Spinal cord (tissue), 10 donors: ENCODE measurements around the gene TASP1. TPM values are rescaled to one million over a fixed set of nuclear protein-coding genes. Genes with fewer than 3 reads are reported as not detected.
A peak's percentile ranks its signal among the peaks of the same experiment; 100 is the strongest.

Source experiments
- DNase-seq, 6 donors: peaks; one replicate each; pipeline versions ENCODE4 v3.0.0 to v3.0.0-alpha.2; 2013 to 2015; ENCODE audit warnings: low spot score in 6 of 6, low read depth in 4 of 6
- H3K27ac ChIP-seq: one replicate; pipeline ENCODE4 v1.5.1; 2013; ENCODE audit warnings: low read depth, low read length, control low read depth
- H3K27me3 ChIP-seq: one replicate; pipeline ENCODE4 v1.6.1; 2013; ENCODE audit warnings: low read length; ENCODE audit not compliant: control insufficient read depth, insufficient read depth
- H3K36me3 ChIP-seq: one replicate; pipeline ENCODE4 v1.6.1; 2013; ENCODE audit warnings: low read length; ENCODE audit not compliant: control insufficient read depth, insufficient read depth
- H3K4me1 ChIP-seq: one replicate; pipeline ENCODE4 v1.6.1; 2013; ENCODE audit warnings: low read length; ENCODE audit not compliant: control insufficient read depth, insufficient read depth
- H3K4me3 ChIP-seq: one replicate; pipeline ENCODE4 v1.5.1; 2013; ENCODE audit warnings: low read depth, low read length, control low read depth
- H3K9me3 ChIP-seq: one replicate; pipeline ENCODE4 v1.6.1; 2013; ENCODE audit warnings: low read length; ENCODE audit not compliant: control insufficient read depth, insufficient read depth
- WGBS: methylation state at CpG from one replicate; pipeline ENCODE4 v1.1.5; 2013; ENCODE audit warnings: missing lambda C conversion rate; ENCODE audit not compliant: insufficient coverage; 5-methylcytosine and 5-hydroxymethylcytosine counted together
- polyA plus RNA-seq, 2 donors: library from polyadenylated mRNA; unstranded; fragments of 120-200 nt; gene quantifications; one replicate each; pipeline ENCODE4 v1.2.1, GENCODE V29; 2013; ENCODE audit not compliant: insufficient read length in 2 of 2
- total RNA-seq, 2 donors: library from RNA; depleted of rRNA in 1 of 2; stranded (reverse); fragments of 120-200 nt in 1 of 2; fragments of >200 nt in 1 of 2; gene quantifications; one replicate each; pipeline versions ENCODE4 v1.2.3 to v1.2.4, GENCODE V29; 2013 to 2014
- donor health status: healthy.

TASP1 gene
- total and polyA plus RNA-seq, 4 donors = 8.9 to 20.4 (median 14.5) TPM

GRCh38 chr20:13464702-13465101, 174.0 kb downstream of the TASP1 start:
- Histone ChIP-seq H3K27ac (no peak overlapping the region), H3K4me1 (no peaks in the 10 kb centered on the region), H3K9me3 (no peaks in the 10 kb centered on the region), H3K4me3 (no peak overlapping the region), H3K36me3 (no peaks in the 10 kb centered on the region), H3K27me3 (no peaks in the 10 kb centered on the region)
- no peak for DNase-seq
- no CpG with 5 or more reads among the region's 3 CpGs for WGBS

- Histone ChIP-seq H3K9me3 (no peaks in the 10 kb centered on the region), H3K4me1 (no peaks in the 10 kb centered on the region), H3K27ac (no peak overlapping the region), H3K4me3 (no peak overlapping the region), H3K27me3 (no peaks in the 10 kb centered on the region), H3K36me3 (no peaks in the 10 kb centered on the region)
- WGBS = 50% methylated on average over 1 of the region's 2 CpGs
- no peak for DNase-seq
Observed at GRCh38 chr20:13461849-13462458, 176.8 kb downstream of the TASP1 start.

DNA sequence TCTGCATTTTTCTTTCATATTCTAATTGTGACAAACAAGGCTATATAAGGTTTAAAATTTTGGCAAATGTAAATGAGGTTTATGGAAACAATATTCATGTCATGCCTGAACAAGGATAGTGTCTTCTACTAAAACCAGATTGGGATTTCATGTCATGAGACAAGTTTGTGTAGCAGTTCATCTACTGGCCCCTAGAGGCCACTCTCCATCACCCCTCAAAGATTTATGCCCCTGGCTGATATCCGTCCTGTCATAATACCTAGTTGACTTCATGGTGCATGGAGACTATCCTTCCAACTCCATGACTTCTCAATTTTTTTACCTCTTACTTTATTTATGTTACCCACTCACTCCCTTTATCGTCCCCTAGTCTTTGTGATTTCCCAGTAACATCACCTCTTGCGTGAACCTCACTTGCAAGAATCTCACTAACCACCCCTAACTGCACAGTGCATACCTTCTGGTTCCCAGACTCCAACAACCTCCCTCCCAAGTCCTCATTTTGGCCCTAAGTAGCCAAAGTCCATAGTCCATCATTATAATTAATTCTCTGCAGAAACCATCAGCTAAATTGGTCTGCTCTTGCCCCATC, 179.8 kb downstream of the TASP1 start:
- Histone ChIP-seq H3K4me1 (no peaks in the 10 kb centered on the region), H3K36me3 (no peaks in the 10 kb centered on the region), H3K27ac (no peak overlapping the region), H3K4me3 (no peak overlapping the region), H3K27me3 (no peaks in the 10 kb centered on the region), H3K9me3 (no peaks in the 10 kb centered on the region)
- DNase-seq = no peak
- 96% methylated on average over 3 of the region's 3 CpGs for WGBS

GRCh38 chr20:13457487-13457886, 181.2 kb downstream of the TASP1 start:
- Histone ChIP-seq H3K4me3 (no peak overlapping the region), H3K27me3 (no peaks in the 10 kb centered on the region), H3K4me1 (no peaks in the 10 kb centered on the region), H3K9me3 (no peaks in the 10 kb centered on the region), H3K27ac (no peak overlapping the region), H3K36me3 (no peaks in the 10 kb centered on the region)
- WGBS = no CpG with 5 or more reads among the region's 1 CpG
- no peak for DNase-seq

- Histone ChIP-seq H3K4me3 (no peak overlapping the region), H3K9me3 (no peaks in the 10 kb centered on the region), H3K27me3 (no peaks in the 10 kb centered on the region), H3K36me3 (no peaks in the 10 kb centered on the region), H3K27ac (no peak overlapping the region), H3K4me1 (no peaks in the 10 kb centered on the region)
- no peak for DNase-seq
- WGBS = 94% methylated on average over 3 of the region's 3 CpGs
Observed at GRCh38 chr20:13455713-13456112, 183.0 kb downstream of the TASP1 start.

- Histone ChIP-seq H3K4me3 (no peak overlapping the region), H3K36me3 (no peaks in the 10 kb centered on the region), H3K9me3 (no peaks in the 10 kb centered on the region), H3K4me1 (no peaks in the 10 kb centered on the region), H3K27me3 (no peaks in the 10 kb centered on the region), H3K27ac (no peak overlapping the region)
- DNase-seq = no peak
- WGBS = no CpG with 5 or more reads among the region's 2 CpGs
Observed at GRCh38 chr20:13453367-13453766, 185.4 kb downstream of the TASP1 start.

GRCh38 chr20:13452470-13453124, 186.1 kb downstream of the TASP1 start:
- Histone ChIP-seq H3K4me3 (no peak overlapping the region), H3K27ac (no peak overlapping the region), H3K9me3 (no peaks in the 10 kb centered on the region), H3K27me3 (no peaks in the 10 kb centered on the region), H3K4me1 (no peaks in the 10 kb centered on the region), H3K36me3 (no peaks in the 10 kb centered on the region)
- no peak for DNase-seq
- 98% methylated on average over 2 of the region's 3 CpGs for WGBS

DNA sequence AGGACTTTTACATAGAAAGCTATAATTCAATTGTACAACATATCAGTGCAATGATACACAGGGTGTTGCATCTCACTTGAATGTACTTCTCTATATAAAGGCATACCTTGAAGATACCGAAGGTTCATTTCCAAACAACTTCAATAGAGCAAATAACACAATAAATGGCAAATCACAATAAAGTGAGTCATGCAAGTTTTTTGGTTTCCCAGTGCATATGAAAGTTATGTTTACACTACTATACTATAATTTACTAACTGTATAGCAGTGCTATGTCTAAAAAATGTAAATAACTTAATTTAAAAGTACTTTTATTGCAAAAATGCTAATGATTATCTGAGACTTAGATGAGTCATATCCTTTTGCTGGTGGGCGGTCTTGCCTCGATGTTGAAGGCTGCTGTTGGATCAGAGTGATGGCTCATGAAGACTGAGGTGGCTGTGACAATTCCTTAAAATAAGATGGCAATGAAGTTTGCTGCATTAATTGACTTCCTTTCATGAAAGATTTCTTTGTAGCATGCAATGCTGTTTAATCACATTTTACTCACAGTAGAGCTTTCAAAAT, 188.8 kb downstream of the TASP1 start:
- no peak for DNase-seq
- 90% methylated on average over 2 of the region's 3 CpGs for WGBS
- H3K27ac ChIP-seq = no peak overlapping the region
- H3K27me3 ChIP-seq = no peaks in the 10 kb centered on the region
- no peaks in the 10 kb centered on the region for H3K4me1 ChIP-seq
- no peaks in the 10 kb centered on the region for H3K9me3 ChIP-seq
- no peak overlapping the region for H3K4me3 ChIP-seq
- no peaks in the 10 kb centered on the region for H3K36me3 ChIP-seq

GRCh38 chr20:13447385-13448180, 191.1 kb downstream of the TASP1 start:
- H3K27ac ChIP-seq = no peak overlapping the region

More at GRCh38 chr20:13447385-13448180, 191.1 kb downstream of the TASP1 start:
- H3K27me3 ChIP-seq = no peaks in the 10 kb centered on the region
- DNase-seq = peak in 2 of 6 donors; percentile 15 to 22
- H3K4me3 ChIP-seq = no peak overlapping the region
- H3K9me3 ChIP-seq = no peaks in the 10 kb centered on the region
- H3K4me1 ChIP-seq = no peaks in the 10 kb centered on the region
- no peaks in the 10 kb centered on the region for H3K36me3 ChIP-seq
